Sigmoid colon (tissue), 4 donors: ENCODE results near the gene CUL9.

Experiments
- CTCF ChIP-seq, 4 experiments: fragments of 450-650 bp in 3 of 4; fragments of 200-600 bp in 1 of 4; IDR thresholded peaks; one replicate each; pipeline ENCODE4 v1.5.1; 2016 to 2019; ENCODE audit warnings: antibody characterized with exemption in 4 of 4, mild to moderate bottlenecking in 3 of 4, moderate library complexity in 2 of 4
- EP300 ChIP-seq, 4 donors: sonication (generic); formaldehyde crosslinking; IDR thresholded peaks; one replicate each; pipeline ENCODE4 v1.6.1; 2017; ENCODE audit warnings: antibody characterized with exemption in 4 of 4
- POLR2A ChIP-seq, 2 donors: fragments of 450-650 bp; IDR thresholded peaks; one replicate each; pipeline ENCODE4 v1.6.1; 2016; ENCODE audit warnings: antibody characterized with exemption in 2 of 2, mild to moderate bottlenecking in 2 of 2, moderate library complexity in 2 of 2
- POLR2AphosphoS5 ChIP-seq, 4 donors: sonication (generic); formaldehyde crosslinking; IDR thresholded peaks; one replicate each; pipeline ENCODE4 v1.6.1; 2017; ENCODE audit warnings: antibody characterized with exemption in 4 of 4

DNA sequence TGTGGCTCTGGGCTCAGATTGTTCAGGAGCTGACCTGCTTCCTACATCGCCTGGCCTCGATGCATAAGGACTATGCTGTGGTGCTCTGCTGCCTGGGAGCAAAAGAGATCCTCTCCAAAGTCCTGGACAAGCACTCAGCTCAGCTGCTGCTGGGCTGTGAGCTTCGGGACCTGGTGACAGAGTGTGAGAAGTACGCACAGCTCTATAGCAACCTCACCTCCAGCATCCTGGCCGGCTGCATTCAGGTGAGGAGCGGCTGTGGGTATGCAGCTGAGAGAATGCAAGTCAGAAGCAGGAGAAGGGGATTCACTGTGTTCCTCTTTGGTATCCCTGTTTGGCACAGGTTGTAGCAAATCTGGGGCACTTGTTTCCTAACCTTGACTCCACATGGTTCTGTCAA is 17.9 kb downstream of the CUL9 start:
- TF ChIP-seq CTCF (IDR thresholded peaks at IDR 0.05) (no peak), POLR2A (IDR thresholded peaks at IDR 0.05) (no peak), EP300 (IDR thresholded peaks at IDR 0.05) (no peak), POLR2AphosphoS5 (IDR thresholded peaks at IDR 0.05) (no peak)
